ENCODE data around the gene TPP2. TPM values are rescaled to one million over a fixed set of nuclear protein-coding genes. Genes with fewer than 3 reads are reported as not detected.

The TPP2 gene
- polyA plus RNA-seq, 1 donor (not counting 4 experiments of a cell fraction or from before 2014, with no cell fraction given): 41.2 TPM

- no peaks in the 10 kb centered on the region for H3K79me2 ChIP-seq (ENCODE audit: control insufficient read depth, insufficient read depth, low read length)
- H3K4me2 ChIP-seq (ENCODE audit: control insufficient read depth, extremely low read depth, insufficient read depth, low read depth, low read length): no peak overlapping the region
- H3K27ac ChIP-seq (ENCODE audit: control insufficient read depth, insufficient read depth, low read length): no peak overlapping the region
- FAIRE-seq (no peak), DNase-seq (ENCODE audit: low read depth, low spot score) (no peak)
- H3K27me3 ChIP-seq (ENCODE audit: control insufficient read depth, extremely low read depth, insufficient read depth, low read length): peaks cover 5% of the 10 kb centered on the region
- H2AFZ ChIP-seq (ENCODE audit: control insufficient read depth, low read length): no peak overlapping the region
- H3K4me1 ChIP-seq (ENCODE audit: control insufficient read depth, extremely low read depth, insufficient read depth, low read length): no peaks in the 10 kb centered on the region
- no peak overlapping the region for H3K4me3 ChIP-seq (ENCODE audit: control insufficient read depth in 2 of 3, extremely low read depth in 1 of 3, insufficient read depth in 2 of 3, low read depth in 1 of 3, low read length in 3 of 3)
- no peaks in the 10 kb centered on the region for H3K9me1 ChIP-seq (ENCODE audit: control insufficient read depth, extremely low read depth, insufficient read depth, low read length)
- TF ChIP-seq CTCF (optimal IDR thresholded peaks at IDR 0.05 in 1 of 3, IDR thresholded peaks at IDR 0.05 in 1 of 3, conservative IDR thresholded peaks at IDR 0.05 in 1 of 3; ENCODE audit: extremely low read depth in 1 of 3, insufficient read depth in 2 of 3, low read length in 3 of 3) (no peak), EZH2 (IDR thresholded peaks at IDR 0.05; ENCODE audit: low read length) (no peak)
- dilution Hi-C loops (cut with MboI; ENCODE audit: extremely low pct_ligation_motif_present, low sequenced_read_pairs): no loop called here
- H4K20me1 ChIP-seq (ENCODE audit: control insufficient read depth, extremely low read depth, insufficient read depth, low read length): no peaks in the 10 kb centered on the region
- no peak overlapping the region for H3K9ac ChIP-seq (ENCODE audit: control insufficient read depth, extremely low read depth, insufficient read depth, low read length)
- H3K9me3 ChIP-seq (ENCODE audit: control insufficient read depth, low read depth, low read length): no peaks in the 10 kb centered on the region
- no peaks in the 10 kb centered on the region for H3K36me3 ChIP-seq (ENCODE audit: control insufficient read depth in 2 of 2, extremely low read depth in 1 of 2, insufficient read depth in 2 of 2, low read length in 2 of 2)
These were observed 28.9 kb upstream of the TPP2 start for GRCh38 chr13:102567857-102568256.

- Histone ChIP-seq H2AFZ (ENCODE audit: control insufficient read depth, low read length) (no peak overlapping the region), H3K79me2 (ENCODE audit: control insufficient read depth, insufficient read depth, low read length) (no peaks in the 10 kb centered on the region), H3K4me2 (ENCODE audit: control insufficient read depth, extremely low read depth, insufficient read depth, low read depth, low read length) (no peak overlapping the region), H3K4me1 (ENCODE audit: control insufficient read depth, extremely low read depth, insufficient read depth, low read length) (no peaks in the 10 kb centered on the region), H3K9ac (ENCODE audit: control insufficient read depth, extremely low read depth, insufficient read depth, low read length) (no peak overlapping the region), H3K9me1 (ENCODE audit: control insufficient read depth, extremely low read depth, insufficient read depth, low read length) (no peaks in the 10 kb centered on the region), H3K4me3 (ENCODE audit: control insufficient read depth in 2 of 3, extremely low read depth in 1 of 3, insufficient read depth in 2 of 3, low read depth in 1 of 3, low read length in 3 of 3) (no peak overlapping the region), H3K9me3 (ENCODE audit: control insufficient read depth, low read depth, low read length) (no peaks in the 10 kb centered on the region), H3K27me3 (ENCODE audit: control insufficient read depth, extremely low read depth, insufficient read depth, low read length) (peaks cover 5% of the 10 kb centered on the region), H3K36me3 (ENCODE audit: control insufficient read depth in 2 of 2, extremely low read depth in 1 of 2, insufficient read depth in 2 of 2, low read length in 2 of 2) (no peaks in the 10 kb centered on the region), H4K20me1 (ENCODE audit: control insufficient read depth, extremely low read depth, insufficient read depth, low read length) (no peaks in the 10 kb centered on the region), H3K27ac (ENCODE audit: control insufficient read depth, insufficient read depth, low read length) (no peak overlapping the region)
- no peak for DNase-seq (ENCODE audit: low read depth, low spot score)
- TF ChIP-seq CTCF (optimal IDR thresholded peaks at IDR 0.05 in 1 of 3, IDR thresholded peaks at IDR 0.05 in 1 of 3, conservative IDR thresholded peaks at IDR 0.05 in 1 of 3; ENCODE audit: extremely low read depth in 1 of 3, insufficient read depth in 2 of 3, low read length in 3 of 3) (no peak), EZH2 (IDR thresholded peaks at IDR 0.05; ENCODE audit: low read length) (no peak)
- FAIRE-seq: no peak
- dilution Hi-C loops (cut with MboI; ENCODE audit: extremely low pct_ligation_motif_present, low sequenced_read_pairs): no loop called here
These were observed 27.3 kb upstream of the TPP2 start for GRCh38 chr13:102569488-102569887.
